Fibroblast of upper back skin (primary cell): ENCODE data around the gene ZNF160.
"Not testable (repeated sequence)": the region's sequence is repeated elsewhere in the genome, so short reads cannot be mapped to it uniquely, and the experiment has no call there.

Source experiments
- DNase-seq: peaks from one replicate; pipeline ENCODE4 v3.0.0-alpha.2; 2013

ZNF160 gene

GRCh38 chr19:53103234-53104203, at the start of gene ZNF160:
Gene ZNF160 (minus strand): TSS chr19:53103422. CDS start chr19:53086276, 17,146 bp downstream.
- DNase-seq, result peak; percentile 97

GRCh38 chr19:53147645-53148044, 44.4 kb upstream of the ZNF160 start:
- no peak for DNase-seq

DNA sequence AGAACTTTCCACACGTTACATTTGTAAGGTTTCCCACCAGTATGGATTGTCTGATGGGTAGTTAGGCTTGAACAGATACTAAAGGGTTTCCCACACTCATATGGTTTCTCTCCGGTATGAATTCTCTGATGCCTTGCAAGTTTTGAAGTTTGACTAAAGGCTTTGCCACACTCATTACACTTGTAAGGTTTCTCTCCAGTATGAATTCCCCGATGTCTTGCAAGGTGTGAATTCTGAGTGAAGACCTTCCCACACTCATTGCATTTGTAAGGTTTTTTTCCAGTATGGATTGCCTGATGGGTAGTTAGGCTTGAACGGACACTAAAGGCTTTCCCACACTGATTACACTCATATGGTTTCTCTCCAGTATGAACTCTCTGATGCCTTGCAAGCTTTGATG, 37.1 kb upstream of the ZNF160 start:
- DNase-seq, result no peak

- no peak for DNase-seq
These were observed 33.2 kb upstream of the ZNF160 start for GRCh38 chr19:53136432-53136831.

- DNase-seq, result peak; percentile 78
These were observed 29.1 kb upstream of the ZNF160 start, which contains the start of gene ZNF415 for GRCh38 chr19:53132141-53132991. Gene ZNF415 (minus strand): TSS chr19:53132910. CDS start chr19:53122676, 10,234 bp downstream.

- DNase-seq, result no peak
These were observed 28.5 kb upstream of the ZNF160 start for GRCh38 chr19:53131727-53132126.

DNA sequence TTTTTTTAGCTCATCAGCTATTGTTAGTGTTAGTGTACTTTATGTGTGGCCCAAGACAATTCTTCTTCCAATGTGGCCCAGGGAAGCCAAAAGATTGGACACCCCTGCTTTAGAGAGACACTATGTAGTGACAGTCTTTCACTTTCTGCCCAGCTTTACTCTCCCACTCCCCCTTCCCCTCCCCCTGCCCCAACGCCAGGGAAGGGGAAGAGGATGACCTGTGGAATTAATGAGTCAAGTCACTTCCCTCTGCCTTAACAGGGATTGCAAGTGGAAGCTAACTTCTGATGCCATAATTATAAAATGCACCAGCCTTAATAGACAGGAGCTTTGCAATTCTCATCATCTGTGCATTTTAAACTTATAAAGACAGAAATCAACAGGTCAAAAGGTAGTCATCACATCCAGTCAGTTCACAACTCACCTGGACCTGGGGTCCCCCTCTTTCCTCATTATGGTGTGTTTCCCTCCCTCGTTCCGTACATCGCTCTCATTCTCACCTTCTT, 27.9 kb upstream of the ZNF160 start:
- DNase-seq, result no peak

DNA sequence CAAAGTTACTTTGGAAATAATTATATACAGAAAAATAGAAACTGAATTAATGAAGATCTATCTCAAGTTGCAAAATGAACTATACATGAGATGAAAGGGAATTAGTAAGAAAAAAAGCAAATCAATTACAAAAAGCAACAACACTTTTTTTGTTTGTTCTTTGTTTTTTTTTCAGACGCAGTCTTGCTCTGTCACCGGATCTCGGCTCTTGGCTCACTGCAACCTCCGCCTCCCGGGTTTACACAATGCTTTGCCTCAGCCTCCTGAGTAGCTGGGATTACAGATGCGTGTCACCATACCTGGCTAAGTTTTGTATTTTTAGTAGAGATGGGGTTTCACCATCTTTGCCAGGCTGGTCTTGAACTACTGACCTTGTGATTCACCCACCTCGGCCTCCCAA, 27.3 kb upstream of the ZNF160 start:
- DNase-seq, result no peak

- DNase-seq, result not testable (repeated sequence)
These were observed 23.7 kb upstream of the ZNF160 start for GRCh38 chr19:53126733-53127526.

DNA sequence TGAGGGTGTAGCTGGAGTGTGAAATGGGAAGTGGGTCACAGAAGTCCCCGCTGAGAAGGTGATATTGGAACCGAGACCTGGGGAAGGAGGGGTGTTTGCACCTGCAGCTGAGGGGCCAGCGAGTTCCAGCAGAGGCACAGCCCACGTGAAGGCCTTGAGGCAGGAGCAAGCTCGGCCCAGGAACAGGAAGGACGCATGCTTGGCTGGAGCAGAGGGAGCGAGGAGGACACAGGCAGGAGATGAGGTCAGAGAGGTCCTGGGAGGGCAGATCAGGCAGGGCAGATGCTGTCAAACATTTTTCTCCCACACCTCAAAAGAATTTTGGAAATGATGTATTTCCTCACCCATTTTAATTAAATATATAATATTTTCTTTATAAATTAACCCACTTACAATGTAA, 20.2 kb upstream of the ZNF160 start:
- no peak for DNase-seq

DNA sequence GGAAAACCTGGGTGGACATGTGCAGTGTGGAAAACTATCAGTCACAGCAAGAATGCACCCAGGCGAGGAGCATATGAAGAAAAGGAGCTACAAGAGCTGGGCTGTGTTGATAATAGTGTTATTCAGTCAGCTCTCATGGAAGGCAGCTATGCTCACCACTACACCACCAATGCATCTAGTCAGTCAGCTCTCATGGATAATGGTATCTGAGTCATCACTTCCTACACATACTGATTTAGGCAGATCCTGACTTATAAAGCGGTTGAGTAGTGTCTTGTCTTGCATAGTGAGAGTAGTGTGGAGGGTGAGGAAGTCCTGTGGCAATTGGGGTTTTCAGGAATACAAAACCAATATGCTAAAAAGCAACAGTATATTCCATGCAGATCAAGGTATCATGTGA, 9.1 kb upstream of the ZNF160 start:
- no peak for DNase-seq

DNA sequence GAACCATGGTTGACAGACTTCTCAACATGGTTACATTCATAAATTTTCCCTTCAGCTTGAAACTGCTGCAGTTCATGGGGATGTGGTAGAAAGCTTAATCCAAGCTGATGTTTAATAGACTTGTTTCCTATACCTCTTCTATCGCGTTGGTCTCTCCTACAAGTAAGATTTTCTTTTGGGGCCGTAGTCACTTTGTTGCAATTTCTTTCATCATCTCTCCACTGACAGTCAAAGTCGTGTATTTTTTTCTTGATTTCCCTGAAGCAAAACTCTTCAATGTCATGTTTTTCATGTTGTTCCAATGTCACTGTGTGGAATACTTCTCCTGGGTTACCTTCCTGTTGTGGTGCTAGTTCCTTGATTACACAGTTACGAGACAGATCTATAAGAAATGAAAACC, 6.3 kb upstream of the ZNF160 start:
- DNase-seq, result no peak

DNA sequence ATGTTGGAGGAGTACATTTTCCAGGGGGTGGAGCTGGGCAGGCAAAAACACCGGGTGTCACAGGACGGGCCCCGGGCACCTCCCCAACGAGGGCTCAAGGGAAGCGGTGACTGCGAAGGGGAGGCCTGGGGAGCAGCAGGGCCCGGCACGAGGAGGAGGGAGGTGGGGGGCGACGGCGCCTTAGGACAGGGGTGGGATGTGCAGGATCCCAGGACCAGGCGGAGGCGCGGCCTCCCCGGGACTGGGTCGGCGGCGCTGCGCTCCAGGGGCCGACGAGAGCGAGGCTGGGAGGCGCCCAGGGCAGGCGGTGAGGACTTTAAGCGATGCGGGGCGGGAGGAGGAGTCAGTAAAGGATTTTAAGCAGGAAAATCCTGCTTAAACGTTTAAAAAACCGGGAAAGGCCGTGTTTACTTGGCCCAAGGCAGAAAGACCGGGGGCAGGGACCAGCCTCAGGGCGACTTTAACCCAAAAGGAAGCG, 427 bp downstream of the ZNF160 start:
- DNase-seq, result peak; percentile 21

DNA sequence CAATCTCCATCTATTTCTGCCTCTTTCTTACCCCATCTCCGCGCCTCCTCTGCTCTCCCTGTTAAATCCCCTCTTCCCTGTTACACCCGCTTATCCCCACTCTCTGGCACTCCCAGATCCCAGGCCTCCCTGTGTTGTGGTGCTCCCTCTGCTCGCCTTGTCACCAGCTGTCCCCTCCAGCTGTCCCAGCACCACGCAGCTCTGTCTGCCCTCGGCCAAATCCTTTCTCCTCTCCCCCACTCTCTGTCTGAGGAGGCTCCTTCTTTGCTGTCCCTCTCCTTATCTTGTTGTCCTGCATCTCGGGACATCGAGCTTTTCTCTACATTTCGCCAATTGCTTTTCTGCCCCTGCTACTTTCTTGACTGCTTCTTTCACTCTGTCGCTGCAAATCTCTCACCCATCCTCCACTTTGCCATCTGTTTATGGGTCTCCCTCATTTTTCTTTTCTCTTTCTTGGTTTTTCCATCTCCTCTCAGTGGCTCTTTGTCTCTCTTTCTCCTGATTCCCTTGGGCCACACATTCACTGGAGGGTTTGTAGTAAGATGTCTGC, 941 bp downstream of the ZNF160 start:
- no peak for DNase-seq

DNA sequence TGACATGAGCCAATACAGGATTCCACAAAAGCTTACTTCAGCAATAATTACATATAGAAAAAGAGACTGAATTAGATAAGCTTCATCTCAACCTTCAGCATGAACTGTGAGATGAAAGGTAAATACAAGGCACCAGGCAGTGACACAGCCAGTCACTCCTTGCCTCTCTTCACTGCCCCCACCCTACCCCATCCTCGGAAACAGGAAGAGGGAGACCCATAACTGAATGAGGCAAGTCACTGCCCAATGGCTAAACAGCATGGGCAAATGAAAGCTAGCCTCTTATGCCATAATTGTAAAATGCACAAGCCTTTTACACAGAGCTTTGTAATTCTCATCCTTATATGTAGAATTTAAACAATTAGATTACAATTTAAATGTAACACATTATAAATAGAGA, 1.7 kb downstream of the ZNF160 start:
- no peak for DNase-seq

DNA sequence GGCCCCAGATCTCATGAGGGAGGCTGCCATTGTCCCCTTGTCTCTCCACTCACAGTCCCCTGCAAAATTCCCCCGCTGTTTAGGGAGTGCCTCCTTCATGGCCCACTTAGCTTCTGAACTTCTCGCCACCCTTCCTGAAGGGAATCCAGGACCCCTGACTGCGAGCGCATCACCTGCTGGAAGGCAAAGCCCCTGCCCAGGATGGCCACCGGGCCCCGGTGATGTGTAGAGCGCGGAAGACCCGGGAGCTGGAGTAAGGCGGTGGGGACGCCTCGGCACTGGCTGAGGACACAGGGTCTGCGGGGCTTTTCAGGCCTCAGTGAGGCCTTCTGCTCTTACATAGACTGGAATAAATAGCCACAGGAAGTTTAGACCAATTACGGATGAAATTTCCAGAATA, 4.7 kb downstream of the ZNF160 start:
- not testable (repeated sequence) for DNase-seq

DNA sequence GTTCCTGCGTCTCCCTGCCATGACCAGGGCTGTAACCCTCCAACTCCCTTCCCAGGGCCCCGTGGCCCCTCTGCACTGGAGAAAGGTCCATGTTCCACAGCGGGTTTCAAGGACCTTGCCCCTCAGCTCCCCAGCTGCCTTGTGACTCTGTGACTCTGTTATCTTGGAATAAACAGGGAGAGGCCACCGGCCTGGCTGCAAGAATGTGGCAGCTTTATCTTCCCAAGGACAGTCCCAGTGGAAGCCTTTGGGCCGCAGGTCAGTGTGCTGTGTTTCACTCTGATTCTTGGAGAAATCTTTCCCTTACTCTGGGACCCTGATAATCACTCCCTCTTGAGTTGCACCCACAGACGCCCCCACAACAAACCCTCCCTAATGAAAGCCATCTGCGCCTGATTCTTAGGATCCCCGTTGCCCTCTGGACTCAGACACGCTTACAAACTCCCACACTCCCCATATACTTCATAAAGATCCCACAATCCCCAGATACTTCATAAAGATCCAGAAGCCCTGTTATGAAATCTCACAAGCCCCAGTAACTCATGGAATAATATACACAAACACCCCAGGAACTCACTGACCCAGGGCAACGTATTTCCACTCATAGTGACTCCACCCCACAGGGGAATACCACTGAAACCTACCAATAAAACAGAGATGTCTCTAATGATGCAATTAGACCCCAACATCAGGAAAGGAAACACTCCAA, 6.1 kb downstream of the ZNF160 start:
- DNase-seq, result not testable (repeated sequence)

DNA sequence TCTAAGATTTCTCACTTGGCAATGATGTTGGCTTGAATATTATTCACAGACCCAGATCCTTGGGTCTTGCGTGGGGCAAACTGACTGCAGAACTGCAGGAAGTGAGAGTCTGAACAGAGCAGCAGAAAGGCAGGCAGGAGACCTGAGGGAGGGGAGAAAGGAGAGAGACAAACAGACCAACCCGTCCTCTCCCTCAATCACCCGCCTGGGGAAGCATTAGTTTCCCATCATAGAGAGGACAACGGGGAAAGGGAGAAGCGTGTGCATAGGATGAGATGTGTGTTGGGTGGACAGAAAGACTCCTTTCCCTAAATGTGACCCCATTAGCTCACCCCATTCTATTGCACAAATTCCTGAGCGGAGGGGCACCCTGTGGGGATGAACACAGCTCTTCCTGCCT, 6.6 kb downstream of the ZNF160 start:
- not testable (repeated sequence) for DNase-seq

GRCh38 chr19:53094754-53095575, 8.3 kb downstream of the ZNF160 start:
- DNase-seq, result no peak

GRCh38 chr19:53092723-53093122, 10.5 kb downstream of the ZNF160 start:
- no peak for DNase-seq
